Activated T-helper 1 cell treated with anti-CD3 and anti-CD28 coated beads, Interleukin-2, amount 50 U/mL, for 16 hours (primary cell): ENCODE results near the gene SPTB.
A peak's percentile ranks its signal among the peaks of the same experiment; 100 is the strongest.

Source experiments
- DNase-seq, 2 donors: peaks; one replicate each; pipeline ENCODE4 v3.0.0-alpha.2; 2020; ENCODE audit warnings: low read depth in 1 of 2, low spot score in 1 of 2

The SPTB gene

DNA sequence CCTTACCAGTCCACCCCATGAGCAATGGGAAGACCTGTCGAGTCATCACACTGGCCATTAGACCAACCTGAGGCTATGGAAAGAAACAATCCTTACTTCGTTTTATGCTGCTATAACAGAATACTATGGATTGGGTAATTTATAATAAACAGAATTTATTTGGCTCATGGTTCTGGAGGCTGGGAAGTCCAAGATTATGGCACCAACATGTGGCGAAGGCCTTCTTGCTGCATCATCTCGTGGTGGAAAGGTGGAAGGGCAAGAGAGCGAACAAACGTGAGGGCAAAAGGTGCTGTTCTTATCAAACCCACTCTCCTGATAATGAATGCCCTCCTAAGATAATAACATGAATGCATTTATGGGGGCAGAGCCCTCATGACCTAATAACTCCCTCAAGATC, 9.6 kb upstream of the SPTB start:
- DNase-seq = no peak

DNA sequence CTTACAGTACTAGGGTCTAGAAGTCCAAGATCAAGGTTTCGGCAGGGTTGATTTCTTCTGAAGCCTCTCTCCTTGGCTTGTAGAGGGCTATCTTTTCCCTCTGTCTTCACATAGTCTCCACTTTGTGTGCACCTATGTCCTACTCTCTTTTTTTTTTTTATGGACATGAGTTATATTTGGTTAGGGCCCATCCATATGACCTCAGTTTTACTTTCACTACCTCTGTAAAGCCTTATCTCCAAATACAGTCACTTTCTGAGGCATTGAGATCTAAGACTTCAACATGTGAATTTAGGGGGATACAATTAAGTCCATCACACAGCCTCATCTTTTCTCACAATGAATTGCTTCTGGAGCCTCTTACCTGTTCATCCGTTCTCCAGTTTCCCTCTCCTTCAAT, 5.9 kb upstream of the SPTB start:
- no peak for DNase-seq

DNA sequence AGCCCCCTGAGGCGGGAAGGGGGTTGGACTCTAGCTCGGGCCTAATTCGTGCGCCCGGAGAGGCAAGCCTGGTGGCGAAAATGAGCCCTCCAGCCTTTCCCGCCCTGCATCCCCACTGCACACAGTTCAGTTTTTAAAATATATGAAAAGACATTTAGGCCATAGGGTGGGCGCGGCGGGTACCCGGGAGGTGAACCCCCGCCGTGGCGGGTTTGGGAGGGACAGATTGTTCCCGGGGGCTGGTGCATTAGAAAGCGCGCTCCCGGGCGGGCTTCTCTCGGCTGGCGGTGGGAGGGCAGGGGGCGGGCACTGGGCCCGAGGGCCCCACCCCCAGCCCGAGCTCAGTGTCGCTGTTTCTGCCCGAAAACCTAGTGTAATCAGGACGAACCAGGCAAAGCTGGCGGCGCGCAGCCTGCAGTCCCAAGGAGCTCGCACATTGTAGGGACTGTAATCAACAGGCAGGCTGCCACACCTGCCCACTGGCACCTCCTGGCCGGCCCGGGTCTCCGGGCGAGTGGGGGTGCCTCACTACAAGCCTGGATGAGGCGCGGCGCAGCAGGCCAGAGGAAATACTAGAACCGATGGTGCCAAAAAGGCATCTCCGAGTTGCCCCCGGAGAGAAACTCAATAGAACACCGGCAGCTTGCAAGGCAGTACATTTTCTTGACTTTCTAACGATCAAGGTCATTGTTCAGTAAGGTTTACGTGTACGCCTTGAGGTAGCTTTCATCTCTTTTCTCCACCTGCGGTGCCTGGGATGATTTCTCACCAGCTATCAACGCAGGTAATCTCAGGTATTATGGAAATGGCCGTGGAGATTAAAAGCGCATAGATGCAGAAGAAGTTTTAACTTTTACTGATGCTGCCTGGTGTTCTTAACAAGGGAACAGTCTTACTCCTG, 764 bp upstream of the SPTB start:
- DNase-seq = peak; percentile 13 to 18

- DNase-seq = no peak
Observed at GRCh38 chr14:64878837-64879634, 671 bp downstream of the SPTB start.

DNA sequence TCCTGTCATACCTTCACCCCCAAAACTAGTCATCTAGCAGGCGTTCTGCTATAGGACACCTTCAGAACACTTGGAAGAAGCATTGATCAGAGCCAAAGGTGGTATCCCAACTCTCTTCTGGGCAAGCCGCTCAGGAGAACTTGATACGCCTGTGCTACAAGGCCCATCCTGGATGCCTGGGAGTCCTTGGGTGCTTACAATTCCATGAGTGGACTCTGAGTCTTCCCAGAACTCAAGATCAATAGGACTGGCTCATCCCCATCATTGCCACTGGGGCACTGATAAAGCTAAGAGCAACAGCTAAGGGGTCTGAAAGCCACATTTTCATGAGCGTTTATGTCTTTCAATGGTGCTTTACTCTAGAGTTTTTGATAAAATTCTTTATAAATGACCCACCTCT, 1.9 kb downstream of the SPTB start:
- DNase-seq = no peak

DNA sequence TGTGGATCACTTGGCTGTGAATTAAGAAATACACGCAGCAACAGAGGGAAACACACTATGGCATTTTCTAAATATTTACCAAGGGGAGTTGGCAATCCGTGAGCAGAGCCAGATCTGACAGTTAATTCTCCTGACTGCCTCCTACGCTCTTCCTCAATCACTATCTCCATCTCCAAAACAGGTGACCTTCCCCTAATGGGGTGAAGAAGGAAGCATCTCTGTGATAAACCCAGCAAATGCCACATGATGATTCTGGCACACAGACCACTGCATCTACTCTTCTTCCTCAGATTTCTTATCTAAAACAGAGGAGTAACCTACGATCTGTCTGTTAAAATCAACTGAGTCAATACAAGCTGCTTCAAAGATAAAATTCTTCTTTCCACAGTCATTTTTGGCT, 4.4 kb downstream of the SPTB start:
- DNase-seq = no peak

- DNase-seq = no peak
Observed at GRCh38 chr14:64873506-64874219, 6.0 kb downstream of the SPTB start.

DNA sequence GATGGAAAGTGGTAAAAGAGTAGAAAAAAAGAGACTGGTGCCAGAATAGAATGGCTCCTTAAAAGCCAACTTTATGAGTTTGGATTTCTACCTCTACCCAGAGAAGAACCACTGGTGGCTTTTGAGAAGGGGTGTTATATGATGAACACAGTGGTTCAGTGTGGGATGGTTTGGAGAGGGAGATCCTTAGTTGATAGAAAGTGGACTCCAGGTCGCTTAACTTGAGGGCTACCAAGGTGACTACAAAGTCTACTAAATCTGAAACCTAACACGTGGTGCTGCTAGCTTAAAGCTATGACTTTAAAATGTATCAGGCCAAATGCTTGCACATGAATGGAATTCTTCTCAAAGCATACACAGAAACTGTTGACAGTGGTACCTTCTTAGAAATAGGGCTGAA, 8.4 kb downstream of the SPTB start:
- DNase-seq = no peak

GRCh38 chr14:64870160-64870559, 9.5 kb downstream of the SPTB start:
- no peak for DNase-seq

DNA sequence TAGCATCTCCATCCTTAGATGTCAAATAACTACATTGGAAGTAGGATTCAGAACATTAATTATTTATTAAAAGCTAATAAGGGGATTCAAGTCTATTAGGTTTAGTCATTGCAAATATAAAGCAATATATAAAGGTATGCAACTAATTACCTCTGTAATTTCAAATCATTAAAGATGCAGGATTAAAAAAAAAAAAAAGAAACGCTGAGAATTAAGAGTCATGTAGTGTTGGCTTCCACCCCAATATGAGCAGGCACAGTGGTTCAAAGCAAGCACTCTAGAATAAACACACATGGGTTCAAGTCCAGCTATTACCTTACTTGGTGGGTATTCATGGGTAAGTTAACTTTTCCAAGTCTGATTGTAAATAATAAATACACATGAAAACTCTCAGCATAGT, 10.9 kb downstream of the SPTB start:
- DNase-seq = no peak

- no peak for DNase-seq
Observed at GRCh38 chr14:64868379-64868778, 11.3 kb downstream of the SPTB start.

DNA sequence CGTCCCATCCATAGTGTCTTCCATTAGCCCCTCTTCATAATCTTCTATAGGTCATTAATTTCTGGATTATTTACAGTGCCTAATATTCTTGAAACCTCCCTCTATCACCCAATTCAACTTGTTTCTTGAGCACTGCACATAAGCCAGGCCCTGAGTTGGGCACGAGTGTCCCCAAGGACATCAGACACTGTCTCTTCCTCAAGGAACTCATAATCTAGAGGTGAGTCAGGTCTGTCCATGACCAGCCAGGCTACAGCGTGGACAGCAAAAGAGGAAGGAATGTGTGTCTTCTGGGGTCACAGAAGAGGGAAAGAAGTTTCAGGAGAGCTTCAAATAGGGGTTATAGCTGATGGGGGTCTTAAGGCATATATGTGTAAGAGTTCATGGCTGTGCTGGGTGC, 12.5 kb downstream of the SPTB start:
- no peak for DNase-seq

DNA sequence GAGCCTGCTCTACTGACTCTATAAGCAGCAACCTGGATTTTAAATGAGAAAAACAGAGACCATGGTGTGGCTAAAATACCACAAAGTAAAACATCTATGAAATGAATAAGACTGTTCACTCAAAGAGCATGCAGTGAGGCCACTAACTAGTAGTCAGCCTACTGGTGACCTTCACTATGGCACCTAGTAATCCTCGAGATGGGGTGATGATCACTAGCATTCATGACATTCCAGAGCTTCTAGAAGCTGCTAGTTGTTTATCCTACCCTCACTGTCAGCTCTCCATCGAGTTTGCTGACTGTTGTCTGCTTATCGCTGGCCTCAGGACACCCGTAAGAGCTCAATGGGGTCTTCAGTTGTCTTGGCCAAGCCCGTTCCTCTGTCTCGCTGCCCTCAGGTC, 13.7 kb downstream of the SPTB start:
- no peak for DNase-seq

DNA sequence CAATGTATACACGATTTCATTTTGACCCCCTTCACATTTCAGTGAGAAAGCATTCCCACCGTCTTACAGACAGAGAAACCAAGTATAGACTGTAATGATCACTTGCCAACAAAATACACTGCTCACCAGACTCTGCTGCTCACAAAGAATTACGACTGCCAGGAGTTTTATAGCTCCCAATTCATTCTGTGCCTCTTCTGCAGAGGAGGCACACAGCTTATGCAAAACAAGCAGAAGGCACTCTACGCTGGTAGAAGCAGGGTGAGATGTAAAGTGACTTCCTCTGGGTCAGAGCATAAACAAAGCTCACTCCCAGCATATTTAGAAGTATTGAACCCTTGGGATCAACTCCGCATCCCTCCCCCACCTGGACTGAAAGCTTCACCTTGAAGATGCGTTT, 14.6 kb downstream of the SPTB start:
- no peak for DNase-seq

- DNase-seq = no peak
Observed at GRCh38 chr14:64864258-64864657, 15.4 kb downstream of the SPTB start.

DNA sequence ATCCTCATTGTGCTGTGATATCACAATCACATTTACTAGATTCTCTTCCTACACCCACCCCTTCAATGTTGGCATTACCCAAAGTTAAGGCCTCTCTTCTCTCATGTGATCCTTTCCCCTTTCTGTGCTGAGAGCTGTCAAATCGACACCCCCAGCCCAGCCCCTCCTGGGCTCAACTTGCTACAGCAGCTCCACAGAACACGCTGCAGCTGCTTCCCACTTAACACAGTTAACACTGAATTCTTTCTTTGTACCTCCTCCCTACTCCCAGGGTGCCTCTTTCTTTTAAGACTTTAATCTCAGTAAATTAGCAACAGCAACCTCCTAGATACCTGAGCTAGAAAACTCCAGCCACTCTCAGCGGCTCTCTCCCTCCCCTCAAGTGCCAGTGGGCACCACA, 17.8 kb downstream of the SPTB start:
- no peak for DNase-seq

DNA sequence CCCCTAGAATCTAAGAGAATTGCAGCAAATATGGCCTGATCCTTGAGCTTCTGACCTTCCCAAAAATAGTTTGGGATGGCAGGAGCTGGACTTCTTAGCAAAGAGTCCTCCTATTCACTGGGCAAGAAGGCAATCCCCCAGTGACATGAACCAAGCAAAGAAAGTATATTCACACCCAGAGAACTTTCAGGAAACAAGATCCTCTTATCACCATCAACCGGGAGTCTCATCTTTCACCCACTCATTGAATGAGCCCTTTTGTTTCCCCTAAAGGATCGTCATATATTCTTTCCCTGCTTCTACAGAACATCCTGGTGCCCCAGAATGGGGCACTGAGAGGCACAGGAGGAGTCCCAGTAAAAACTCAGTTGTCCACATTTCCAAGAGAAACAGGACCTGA, 19.7 kb downstream of the SPTB start:
- DNase-seq = no peak

DNA sequence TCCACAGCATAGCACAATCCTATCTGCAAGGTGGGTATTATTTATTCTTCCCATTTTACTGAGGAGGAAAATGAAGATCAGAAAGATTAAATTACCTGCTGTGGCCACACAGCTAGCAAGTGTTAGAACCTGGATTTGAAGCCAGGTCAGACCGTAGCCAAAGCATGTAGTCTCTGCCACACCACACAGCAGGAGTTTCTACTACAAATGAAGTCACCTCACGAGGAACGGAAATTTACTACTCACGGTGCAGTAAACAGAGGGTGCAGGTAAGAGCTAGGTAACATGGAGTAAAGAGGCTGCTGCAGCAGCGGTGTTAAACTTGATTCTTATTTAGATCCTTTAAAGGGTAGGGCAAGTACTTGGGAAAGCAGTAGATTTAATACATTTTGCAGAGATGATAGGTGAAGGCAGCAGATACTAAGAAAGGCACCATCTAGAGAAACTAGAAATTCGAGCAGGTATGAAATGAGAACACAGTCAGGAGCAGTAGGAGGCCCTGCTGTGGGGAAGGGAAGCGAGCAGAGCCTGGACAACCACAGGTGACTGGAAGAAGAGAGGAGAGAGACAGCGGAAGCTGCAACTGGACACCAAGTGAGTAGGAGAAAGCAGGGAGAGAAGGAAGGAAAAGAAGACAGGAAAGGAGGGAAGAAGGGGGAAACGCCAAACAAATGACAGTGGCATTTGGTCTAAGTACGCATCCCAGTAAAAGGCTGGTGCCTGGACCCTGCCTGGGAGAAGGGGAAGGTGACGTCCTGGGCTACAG, 21.5 kb downstream of the SPTB start:
- no peak for DNase-seq

DNA sequence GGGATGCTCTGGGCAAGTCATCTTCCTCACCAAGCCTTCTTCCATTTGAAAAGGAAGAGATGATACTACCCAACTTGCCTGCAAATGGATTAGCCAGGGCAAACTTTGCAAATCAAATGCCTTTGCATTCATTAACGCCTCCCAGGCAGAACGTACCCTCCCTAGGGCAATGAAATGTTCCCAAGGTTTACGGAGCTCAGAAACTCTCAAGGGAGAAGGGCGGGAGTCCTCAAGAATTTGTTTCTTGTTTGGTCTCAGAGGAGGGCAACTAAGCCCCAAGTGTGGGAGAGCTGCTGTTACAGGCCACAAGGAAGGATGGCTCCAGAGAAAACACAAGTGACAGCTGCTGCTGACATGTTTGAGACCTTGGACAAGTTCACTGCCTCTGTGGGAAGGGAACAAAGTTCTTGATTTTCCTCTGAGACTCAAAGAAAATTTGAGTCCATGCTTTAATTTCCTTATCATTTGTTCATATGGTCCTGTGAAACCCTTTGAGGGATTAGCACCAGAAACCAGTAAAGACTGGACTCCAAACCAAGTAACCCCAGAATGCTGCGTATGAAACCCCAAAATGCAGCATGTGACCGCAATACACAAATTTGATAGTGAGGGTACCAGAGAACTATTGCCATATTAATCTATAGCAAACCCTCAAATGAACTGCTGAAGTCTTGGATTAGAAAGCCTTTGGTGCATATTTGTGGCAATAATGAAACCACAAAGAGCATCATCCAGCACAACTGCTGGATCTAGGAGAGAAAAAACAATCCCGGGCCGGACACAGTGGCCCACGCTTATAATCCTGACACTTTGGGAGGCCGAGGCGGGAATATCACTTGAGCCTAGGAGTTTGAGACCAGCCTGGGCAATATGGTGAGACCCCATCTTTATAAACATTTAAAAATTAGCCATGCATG, 22.9 kb downstream of the SPTB start:
- DNase-seq = no peak
